ENCODE measurements around the gene COMMD1.
"Not testable (repeated sequence)": the region's sequence is repeated elsewhere in the genome, so short reads cannot be mapped to it uniquely, and the experiment has no call there.

COMMD1 gene

DNA sequence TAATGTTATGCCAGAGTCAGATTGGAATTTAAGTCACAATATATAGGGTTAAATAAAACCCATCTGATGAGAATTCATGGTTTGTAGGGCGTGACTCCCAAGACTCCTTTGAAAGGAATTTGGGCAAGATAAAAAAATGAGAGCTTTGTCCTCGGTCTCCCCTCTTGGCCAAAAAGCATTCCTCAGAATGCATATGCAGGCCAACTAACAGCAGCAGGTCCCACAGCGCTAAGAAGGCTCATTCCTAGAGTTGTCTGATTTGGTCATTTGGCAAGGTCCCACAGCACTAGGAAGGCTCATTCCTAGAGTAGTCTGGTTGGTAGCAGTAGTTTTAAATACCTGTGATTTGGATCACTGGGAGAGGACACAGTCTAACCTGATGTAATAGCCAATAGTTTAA, 184.2 kb downstream of the COMMD1 start:
- DNase-seq: no peak

DNA sequence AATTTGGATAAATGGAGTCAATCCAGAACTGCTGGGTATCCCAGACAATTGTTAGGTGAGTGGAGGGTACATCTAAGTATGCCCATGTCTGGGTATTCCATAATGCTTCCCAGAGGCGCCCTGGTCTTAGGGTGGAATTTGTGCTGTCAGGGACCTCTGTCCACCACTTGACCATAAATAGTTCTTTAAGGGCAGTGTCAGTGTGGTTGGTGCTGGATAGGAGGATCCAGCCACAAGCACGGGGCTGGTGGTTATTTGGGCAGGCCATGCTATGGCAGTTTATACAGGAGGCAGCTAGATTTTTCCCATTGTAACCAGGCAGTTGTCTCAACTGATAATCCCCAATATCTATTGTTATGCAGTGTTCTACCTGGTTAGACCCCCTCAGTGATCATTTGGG, 186.0 kb downstream of the COMMD1 start:
- DNase-seq: no peak

DNA sequence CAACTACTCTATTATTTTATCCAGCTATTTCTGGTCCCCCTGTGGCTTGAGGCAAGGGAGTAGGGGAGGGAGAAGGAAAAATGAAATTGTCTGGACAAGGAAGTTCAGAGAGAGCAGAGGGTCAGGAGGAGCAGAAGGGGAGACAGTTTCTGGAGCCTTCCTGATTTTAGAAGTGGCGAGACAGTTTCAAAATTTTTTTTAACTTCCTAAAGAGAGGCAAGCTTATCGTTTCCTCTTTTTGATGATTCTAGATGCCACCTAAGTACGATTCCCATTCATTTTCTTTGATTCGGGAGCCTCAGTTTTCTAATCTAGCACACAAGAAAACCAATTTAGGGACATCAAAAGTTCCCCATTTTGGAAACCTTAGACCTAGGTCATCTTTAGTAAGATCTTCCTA, 193.6 kb downstream of the COMMD1 start:
- no peak for DNase-seq

DNA sequence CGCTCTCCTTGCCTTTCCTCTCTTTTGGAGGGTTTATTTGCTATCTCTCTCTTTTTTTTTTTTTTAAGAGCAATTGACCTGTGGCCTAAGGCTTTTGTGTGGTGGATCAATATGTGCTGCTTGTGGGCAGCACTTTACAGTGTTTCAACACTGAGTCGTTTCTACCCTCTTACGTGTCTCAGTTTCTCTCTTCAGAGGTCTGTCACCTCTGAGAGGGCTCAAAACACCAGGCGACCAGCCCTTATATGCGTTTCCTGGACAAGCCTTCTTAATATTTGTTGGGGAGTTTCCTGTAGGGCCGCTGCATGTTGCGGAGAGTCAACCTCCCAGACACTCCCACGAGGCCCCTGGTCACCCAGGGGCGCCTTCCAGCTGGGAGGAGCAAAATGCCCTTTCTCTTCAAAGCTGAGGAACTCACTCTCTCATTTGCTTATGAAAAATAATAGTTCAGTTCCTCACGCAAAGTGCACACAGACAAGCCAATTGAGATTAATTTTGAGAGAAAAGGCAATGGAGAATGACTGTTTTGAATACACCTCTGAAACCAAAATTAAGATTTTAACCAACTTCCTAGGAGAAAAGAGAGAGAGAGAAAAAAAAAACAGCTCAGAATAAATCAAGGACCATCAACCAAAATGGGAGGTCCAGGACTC, 194.2 kb downstream of the COMMD1 start:
- no peak for DNase-seq

DNA sequence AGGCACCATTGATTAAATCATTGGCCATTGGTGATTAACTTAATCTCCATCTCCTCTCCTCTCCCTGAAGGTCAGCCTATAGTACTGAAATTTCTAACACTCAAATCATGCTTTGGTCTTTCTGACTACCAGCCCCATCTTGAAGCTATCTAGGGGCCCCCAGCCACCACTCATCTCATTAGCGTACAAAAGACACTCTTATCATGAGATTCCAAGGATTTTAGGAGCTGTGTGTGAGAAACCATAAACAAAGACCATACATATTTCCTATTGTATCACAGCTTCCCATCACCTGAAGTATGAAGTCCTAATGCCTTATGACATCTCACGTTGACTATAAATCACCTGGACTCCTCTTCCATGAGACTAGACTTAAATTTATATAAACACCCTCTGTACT, 196.4 kb downstream of the COMMD1 start:
- no peak for DNase-seq

DNA sequence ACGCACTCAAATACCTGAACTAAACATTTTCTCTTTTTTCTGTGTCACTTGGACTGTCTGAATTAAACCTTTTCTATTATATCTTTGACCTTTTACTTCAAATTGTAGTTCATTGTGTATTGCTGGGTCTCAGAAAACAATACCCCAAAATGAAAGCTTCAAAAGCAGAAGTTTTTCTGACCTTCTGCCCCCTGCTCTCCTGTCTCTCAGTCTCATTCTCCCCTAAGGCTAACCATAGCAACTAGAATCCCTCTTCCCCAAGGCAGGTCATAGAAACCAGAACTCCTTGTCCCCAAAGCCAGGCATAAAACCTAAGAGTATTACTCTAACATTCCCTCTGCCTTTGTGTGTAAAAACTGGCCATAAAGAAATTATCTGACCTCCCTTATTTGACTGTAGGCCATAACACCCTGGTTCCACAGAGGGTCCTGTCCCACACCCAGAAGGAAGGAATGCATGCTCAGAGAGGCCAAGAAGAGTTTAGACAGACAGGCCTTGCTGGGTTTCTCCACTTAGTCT, 197.0 kb downstream of the COMMD1 start:
- DNase-seq: no peak

DNA sequence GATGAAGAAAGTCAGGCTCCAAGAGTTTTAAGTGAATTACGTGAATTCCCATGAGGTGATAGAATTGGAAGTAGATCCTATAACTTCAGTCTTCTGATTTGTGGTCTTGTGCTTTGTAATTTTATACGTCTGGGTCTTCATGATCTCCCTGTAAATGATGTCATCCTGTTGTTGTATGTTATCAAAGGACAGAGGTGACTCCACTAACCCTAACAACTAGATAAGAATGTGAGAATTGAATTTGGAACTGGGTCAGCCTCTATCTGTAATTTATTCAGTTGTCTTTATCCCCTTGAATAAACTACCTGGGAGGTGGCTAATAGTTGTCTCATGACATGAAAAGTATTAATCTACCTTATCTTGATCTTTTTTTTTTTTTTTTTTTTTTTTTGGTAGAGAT, 204.1 kb downstream of the COMMD1 start:
- DNase-seq: no peak

DNA sequence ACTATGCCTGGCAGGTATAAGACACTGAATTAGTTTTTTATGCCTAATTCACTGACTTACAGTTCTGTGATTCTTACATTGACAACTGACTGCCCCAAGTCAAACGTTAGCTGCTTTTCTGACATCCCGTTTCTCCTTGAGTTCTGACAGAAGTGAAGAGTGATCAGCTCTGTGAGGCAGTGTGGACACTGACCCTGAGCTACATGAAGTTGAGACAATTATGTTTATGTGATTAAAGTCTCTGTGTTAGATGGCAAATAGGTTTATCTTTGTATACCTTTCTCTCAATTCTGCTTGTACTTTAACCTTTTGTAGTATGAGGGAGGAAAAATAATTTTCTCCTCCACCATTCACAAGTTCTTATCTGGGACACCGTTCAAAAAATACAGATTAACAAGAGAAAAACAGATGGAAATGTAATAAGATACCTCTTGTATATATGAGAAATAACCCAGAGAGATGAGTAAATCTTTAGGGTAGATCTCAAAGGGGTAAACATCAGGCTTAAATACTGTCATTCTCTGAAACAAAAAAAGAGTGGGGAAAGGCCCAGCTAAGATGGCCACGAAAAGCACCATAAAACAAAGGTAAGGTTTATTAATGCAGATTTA, 205.0 kb downstream of the COMMD1 start:
- DNase-seq: no peak

DNA sequence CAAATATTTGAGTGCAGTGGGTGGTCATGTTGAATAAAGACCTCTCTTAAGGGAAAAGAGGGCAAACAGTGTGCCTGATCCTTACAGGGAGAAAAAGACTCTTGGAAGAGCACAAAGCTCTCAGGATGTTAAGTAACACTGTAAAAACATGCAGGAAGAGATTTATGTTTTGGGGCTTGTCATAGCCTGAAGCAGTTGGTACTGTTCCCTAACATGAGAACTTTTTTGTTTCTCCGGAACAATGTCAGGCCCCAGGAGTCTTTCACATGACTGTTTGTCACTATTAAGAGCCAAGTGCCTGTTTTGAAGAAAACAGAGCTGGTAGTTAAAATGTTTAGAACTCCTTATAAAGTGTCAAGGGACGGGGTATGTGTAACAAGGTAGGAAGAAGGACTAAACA, 206.7 kb downstream of the COMMD1 start:
- no peak for DNase-seq

DNA sequence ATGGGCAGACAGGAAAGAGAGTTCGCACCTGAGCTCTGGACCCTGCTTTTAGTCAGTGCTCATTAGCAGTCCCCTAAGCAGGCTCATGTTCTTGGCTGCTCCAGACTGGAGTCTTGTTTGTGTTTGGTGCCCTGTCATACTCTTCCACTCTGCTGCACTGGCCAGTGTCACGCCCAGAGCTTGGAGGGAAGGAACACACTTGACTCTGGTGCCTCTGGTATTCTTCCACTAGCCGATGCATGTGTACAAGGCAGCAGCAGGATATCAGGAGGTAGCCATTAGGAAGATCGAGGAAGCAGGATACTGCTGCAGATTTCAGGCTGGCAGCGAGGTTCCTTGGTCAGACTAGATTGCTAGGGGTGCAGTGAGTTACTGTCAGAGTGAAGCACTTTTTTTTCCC, 209.1 kb downstream of the COMMD1 start:
- no peak for DNase-seq

DNA sequence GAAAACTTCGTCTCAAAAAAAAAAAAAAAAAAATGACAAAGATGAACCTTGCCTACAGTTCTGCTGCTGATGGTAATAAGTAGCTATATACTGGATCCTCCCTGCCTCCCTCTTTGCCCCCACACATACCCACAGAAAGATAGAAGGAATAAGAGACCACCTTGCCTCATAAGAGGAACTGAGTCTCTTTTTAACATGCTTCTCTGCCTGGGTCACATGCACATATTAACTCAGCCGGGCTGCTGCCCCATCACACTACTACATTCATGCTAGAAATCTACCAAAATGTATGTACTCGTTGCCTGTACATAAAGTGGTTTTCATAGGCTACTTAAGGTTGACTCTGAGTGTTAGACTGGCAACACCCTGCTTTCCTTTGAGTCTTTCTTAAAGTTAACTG, 211.5 kb downstream of the COMMD1 start:
- DNase-seq: no peak

DNA sequence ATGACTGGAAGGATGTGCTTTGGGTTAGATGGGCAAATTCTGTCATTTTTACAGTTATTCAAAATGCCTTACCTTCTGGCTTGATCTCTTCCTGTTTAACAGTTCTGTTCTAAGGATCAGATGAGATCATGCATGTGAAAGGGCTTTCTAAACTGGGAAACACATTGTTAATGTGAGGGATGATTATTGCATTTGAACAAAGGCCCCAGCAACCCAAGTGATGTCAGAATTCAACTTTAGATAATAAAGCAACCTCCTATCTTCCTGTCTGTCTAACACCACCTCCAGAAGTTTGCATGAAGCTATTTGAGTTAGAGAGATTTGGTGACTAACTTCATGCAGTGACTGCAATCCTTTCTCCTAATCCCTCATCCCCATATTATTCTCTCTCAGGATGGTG, 212.7 kb downstream of the COMMD1 start:
- no peak for DNase-seq

DNA sequence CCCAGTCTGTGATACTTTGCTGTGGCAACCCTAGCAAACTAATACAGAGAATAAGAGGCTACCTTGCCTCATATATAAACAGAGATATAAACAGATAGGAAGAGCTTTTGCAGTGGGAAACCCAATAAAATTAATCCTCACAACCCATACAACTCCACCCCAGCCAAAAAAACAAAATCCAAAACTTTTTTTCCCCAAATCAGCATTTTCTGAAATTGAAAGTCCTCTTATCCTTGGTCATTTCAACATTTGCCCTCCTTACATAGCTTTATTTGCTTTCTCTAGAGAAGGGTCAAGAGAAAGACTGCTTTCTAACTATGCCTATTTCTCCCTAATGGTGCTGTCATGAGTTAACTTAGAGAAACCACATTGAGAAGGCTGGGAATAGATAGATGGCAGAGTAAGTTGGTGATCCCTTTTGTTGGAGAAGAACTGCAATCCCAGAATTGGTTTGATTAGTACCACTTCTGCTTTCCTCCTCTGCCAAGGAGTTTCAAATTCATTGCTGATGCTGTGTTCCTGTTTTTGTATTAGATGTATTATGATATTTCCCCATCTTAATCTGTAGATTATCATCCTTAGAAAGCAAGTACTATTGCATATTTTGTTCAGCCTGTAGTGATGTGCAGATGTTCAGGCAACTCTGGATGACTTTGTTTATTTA, 214.0 kb downstream of the COMMD1 start:
- no peak for DNase-seq

DNA sequence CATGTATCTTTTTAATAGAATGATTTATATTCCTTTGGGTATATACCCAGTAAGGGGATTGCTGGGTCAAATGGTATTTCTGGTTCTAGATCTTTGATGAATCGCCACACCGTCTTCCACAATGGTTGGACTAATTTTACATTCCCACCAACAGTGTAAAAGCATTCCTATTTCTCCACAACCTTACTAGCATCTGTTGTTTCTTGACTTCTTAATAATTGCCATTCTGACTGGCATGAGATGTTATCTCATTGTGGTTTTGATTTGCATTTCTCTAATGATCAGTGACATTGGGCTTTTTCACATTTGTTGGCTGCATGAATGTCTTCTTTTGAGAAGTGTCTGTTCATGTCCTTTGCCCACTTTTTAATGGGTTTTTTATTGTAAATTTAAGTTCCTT, 220.8 kb downstream of the COMMD1 start:
- not testable (repeated sequence) for DNase-seq

DNA sequence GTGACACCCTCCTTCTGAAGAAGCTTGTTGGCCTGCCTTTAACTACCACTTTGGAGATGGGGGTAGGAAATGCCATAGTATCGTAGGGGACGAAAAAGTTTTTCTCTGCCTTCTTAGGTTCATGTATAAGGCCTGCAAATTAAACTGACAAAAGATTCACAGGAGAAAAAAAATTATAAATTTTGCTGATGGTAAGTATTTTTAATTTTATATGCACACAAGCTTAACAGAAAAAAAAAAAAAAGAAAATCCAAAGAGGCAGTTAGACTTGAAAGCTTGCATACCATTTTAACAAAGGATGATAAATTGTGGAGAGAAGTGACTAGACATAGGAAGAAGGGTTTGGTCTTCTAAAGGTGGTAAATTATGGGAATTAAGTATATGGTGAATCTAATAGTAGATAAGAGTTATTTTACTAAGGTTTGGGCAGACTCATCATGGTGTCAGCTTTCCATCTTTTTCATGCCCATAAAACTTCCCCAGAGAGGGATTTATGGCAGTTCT, 227.9 kb downstream of the COMMD1 start:
- DNase-seq: no peak

DNA sequence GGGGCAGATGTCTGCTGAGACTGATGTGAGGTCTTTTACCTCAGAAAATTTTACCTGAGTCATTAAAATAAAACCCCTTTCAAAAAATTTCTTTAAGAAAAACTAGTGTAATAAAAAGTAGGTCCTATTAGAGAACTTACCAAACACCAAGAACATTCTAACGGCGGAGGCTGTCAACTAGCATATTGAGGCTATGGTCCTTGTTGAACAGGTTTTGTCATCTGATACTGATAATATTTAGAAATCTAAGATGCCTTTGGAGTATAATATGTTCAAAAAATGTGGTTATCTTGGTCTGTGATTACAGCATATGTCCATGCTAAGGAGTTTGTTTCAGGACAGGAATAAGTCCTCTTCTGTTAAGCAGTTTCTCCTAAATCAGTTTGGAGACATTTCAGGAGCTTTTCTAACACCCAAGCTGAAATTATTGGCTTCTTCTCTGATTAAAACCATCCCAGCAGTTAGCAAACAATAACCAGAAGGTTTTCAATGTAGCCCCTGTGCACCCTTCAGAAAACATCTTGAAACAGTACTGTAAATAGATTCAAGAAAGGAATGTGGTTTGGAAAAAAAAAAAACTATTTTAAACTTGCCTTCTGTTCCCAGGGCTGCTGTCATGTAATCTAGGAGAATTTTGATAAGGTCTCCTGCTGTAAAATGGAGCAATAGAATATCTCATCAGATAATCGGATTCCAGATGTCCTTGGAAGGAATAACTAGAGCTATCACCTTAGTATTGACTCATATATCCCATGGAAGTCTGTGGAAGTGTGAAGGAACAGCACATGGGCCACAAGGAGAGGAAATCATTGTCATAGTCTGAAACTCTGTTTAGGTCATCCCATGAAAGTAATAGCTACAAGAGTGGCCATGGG, 231.7 kb downstream of the COMMD1 start:
- DNase-seq: no peak

DNA sequence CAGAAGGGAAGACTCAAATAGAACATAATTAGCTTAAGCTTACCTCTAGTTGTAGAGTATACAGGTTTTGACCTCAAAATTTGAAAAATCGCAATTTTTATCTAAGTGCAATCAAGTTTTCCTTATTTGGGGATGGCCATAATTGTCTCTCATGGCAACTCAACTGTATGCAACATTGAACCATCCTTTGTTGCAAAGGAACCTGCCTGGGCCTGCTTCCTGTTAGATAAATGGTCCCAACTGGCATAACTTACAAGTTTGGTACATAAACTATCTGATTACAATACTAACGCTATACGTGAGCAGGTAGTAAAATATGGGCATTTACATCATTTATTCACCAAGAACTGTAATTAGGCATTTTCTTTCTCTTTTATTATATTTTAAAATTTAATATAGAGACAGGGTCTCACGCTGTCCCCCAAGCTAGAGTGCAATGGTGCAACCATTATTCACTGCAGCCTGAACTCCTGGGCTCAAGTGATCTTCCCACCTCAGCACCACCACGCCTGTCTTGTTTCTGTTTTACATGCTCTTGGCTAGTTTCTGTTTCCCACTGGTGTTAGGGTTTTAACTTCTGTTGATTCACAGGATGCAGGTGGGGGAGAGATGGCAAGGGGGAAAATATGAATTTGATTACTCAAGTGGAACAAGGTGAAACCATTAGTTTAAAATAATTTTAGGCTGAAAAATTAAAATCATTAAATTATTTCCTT, 235.1 kb downstream of the COMMD1 start:
- DNase-seq: no peak

DNA sequence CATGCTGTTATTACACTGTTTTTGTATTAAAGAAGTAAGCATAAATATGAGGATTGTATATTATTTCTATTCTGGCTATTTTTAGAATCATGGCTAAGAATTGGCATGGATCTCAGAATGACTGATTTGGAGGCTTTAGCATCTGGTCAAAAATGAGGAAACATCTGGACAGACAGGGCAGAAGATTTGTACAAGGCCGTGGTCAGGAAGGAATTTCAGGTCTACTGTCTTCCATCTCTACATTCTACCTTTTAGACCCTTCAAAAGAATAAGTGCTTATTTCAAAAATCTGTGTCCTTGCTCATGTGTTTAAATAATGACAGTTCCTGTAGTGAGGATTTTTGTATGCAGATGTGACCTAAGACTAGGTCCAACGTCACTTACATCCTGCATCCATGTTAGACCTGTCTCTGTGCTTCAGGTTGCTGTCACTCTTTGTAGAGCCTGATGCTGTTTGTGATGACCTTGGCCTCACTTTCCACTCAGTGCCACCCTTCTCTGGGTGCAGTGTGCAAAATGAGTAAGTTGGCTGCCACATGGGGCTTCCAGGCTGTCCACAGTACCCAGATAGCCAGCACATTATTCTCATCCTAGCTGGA, 235.8 kb downstream of the COMMD1 start:
- no peak for DNase-seq

DNA sequence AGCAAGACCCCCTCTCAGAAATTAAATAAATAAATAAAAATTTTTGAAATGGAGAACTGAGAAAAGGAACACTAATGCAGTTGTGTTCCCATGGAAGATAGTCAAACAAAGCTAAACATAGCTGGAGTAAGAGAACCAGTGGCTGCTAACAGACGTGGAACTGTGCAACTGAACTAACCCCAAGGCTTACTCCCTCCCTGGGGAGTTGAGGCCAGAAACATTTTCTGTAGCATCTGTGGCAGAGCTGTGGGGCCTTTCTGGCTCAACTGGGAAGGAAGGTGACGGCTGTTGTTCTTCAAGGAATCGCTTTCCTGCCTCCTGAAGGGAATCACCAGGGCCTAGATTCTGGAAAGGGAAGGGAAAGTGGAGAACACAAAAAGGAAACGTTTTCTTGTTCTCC, 236.6 kb downstream of the COMMD1 start:
- DNase-seq: no peak

DNA sequence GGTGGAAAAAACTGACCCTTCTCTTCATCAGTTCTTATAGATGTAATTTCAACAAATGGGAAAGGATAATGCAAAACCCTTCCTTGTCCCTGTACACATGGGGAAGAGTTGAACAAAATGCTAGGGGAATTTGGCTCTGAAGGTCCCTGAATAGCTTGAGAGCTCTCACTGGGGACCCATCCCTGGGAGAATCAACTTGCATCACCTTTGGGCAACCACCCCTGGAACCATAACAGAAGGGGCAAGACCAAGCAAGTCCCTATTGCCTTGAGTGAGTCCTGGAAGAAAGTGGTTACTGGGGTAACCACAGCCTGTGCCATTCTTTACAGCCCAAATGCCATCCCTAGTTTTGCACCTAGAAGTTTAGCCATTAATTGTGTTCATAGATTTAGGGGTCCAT, 238.2 kb downstream of the COMMD1 start:
- no peak for DNase-seq

DNA sequence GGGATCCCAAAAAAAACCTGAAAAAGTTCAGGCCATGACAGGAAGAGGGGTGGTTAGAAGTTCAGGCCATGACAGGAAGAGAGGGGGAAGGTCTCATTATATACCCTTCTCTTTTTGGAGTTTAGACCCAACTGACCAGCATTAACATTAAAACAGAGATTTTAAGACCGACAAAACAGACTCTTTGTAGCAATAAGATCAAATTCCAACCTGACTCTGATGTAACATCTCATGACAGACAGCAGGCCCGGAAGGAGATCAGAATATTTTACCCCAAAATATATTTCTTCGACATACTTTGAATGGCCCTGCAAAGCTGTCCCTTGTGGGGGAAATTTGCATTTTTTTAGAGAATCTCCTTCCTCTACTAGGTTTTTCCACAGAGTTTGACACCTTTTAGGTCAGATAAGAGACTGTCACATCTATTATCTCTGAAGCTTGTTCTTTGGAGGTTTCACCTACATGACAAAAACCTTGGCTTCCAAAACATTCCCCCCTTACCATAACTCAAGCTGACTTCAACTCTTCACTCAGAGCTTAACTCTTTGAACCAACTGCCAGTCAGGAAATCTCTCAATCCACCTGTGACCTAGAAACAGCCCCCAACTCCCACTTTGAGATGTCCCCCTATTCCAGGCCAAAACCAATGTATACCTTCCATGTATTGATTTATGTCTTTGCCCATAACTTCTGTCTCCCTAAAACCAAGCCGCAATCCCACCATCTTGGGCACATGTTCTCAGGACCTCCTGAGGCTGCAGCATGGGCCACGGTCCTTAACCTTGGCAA, 239.4 kb downstream of the COMMD1 start:
- no peak for DNase-seq
